SIG-M5 treated with dmso at 0.1 percent for 504 hours (cell line): ENCODE data around the gene SHISA3.
"Not testable (repeated sequence)": the region's sequence is repeated elsewhere in the genome, so short reads cannot be mapped to it uniquely, and the experiment has no call there.

Source experiments
- DNase-seq: peaks from one replicate; lab custom pipeline; 2025; ENCODE audit not compliant: unreplicated experiment; lab: John Stamatoyannopoulos, UW

SHISA3 gene

DNA sequence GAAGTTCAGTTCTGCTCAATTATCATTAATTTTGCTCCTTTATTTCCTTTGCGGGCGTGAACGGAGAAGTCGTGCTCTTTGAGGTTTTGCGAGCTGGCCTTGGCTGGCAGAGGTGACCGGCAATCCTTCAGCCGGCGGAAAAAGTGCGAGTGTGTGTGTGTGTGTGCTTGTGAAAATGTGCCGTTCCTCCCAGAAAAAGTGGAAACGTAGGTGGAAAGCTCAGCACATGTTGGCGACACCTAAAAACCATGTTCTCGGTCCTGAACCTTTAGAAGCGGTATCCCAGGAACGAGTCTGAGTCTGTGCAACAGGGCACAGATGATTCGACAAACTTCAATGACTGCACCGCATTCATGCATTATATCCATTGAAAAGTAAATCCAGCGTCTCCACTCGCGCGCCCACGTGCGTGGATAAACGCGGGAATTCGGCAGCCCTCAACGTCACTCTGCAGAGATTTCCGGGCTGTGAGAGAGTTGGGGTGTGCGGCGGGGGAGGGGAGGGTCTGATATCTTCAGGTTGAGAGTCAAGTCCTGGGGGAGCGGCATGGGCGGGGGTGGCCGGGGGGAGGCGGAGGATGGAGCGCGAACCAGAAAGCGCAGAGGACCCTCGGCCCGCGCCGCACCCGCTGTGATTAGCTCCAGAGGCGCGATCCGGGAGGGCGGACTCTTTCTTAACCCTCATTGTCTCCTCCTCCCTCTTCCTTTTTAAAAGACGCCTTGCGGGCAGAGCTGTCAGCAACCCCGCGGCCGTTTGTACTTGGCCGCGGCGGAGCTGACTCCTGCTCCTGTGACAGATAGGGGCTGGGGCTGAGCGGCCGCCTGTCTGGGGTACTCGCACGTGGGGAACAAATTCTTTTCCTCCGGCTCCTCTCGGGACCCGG is at the start of gene SHISA3:
Gene SHISA3, plus strand, starts transcription at position 737 of the 883 bp plus-strand sequence. CDS start 569 bp downstream, outside the sequence.
- DNase-seq = peak; percentile 26

DNA sequence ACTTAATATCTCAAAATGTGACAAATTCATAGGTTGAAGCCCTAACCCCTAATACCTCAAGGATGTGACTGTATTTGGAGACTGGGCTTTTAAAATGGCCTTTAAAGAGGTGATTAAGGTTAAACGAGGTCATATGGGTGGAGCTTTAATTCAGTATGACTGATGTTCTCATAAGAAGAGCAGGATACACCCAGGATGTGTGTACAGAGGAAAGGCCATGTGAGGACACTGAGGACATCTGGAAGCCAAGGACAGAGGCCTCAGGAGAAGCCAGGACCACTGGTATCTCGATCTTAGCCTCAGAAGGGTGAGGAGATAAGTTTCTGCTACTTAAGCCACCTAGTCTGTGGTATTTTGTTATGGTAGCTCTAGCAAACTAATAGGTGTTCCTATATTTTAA is 49.0 kb upstream of the SHISA3 start:
- no peak for DNase-seq

DNA sequence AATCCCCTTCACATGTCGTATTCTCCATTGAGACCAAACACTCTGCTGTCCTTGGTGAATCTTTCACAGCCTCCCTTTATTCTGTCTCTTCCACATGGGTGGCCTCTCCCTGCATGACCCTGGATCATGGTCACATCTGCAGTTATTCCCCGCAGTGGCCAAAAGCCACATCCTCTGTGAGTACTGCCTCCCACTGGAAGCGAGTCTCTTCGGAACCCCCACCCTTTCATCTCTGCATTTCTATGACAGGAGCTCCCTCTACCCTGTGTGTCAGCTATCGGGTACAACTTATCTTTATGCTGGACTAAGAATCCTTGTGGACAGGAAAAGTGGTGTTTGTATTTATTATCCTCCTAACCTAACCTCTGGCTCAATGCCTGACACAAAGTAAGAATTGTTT is 48.6 kb upstream of the SHISA3 start:
- DNase-seq = no peak

DNA sequence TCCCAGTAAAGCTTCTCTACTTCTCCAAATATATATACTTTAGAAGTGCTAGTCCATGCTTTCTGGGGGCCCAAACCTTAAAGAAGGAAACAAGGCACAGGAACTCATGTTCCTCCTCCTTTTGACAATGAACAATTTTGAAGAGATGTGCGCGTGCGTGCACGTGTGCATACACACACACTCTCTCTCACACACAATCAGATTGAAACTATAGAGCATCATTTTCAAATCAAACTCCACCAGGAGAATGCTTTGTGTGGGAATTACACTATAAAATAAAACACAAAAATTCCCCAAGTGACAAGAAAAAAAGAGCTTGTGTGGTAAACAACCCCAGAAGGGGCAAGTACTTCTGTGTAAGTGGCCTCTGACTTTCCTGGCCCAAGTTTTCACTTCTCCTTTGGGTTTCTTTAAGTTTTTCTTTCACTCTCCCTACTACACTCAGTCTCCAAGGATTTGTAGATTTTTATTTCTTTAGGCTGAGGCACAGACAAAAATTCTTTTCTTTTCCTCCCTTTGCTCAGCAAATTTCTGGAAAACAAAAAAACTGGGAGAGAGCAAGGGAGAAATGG is 46.6 kb upstream of the SHISA3 start:
- no peak for DNase-seq

DNA sequence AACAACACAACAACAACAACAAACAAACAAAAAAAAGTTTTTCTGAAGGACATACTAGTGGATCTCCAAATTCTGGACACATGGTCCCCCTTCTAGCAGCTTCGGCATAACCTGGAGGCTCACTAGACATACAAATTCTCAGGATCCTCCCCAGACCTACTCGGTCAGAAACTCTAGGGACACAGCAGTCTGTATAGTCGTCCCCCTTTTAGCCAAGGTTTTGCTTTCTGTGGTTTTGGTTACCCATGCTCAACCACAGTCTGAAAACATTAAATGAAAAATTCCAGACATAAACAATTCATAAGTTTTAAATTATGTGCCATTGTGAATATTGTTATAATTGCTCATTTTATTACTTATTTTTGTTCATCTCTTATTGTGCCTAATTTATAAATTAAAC is 45.2 kb upstream of the SHISA3 start:
- no peak for DNase-seq

DNA sequence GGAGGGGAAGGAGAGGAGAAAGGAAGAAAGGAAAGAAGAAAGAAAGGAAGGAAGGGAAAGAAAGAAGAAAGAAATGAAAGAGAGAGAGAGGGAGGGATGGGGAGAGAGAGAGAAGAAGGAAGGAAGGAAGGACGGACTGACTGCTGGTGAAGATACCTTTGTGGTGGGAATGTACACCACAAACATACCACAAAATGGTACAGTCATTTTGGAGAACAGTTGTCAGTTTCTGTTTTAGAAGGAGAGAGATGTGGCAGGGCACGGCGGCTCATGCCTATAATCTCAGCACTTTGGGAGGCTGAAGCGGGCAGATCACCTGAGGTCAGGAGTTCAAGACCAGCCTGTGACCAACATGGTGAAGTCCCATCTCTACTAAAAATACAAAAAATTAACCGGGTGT is 40.0 kb upstream of the SHISA3 start:
- DNase-seq = no peak

DNA sequence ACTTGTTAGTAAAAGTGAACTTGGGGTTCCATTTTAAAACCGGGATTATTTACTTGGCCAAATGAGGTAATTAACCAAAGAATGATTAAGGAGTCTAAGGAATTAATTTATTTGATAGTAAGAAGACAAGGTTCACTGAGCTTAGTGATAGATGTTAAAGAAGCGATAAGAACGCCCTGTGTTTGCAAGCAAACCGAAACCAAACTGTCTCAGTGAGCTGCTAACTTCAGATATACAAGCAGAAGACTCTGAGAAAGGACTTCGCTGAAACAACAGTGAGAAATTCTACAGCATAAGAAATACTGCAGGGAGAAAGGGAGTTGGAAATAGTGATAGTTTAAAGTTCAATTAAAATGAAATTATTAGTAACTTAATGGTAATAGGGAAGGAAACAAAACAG is 37.6 kb upstream of the SHISA3 start:
- no peak for DNase-seq

DNA sequence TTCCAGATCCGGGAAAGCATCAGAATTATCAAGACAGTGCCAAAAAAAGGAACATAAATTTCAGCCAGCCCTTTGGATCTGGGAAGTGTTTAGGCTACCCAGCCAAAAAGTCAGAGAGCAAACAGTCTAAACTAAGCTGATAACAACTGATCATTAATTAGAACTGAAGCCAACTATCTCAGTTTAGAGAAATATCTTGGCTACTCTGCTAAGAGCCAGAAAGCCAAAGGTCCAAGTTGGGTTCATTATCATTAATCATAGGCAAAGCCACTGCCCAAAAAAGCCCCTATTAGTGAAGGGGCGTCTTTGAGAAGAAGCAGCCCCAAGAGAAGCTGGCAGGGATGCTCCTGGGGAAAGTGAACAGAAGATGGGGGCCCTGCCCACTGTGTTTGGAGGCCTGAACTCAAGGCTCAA is 37.0 kb upstream of the SHISA3 start:
- DNase-seq = no peak

DNA sequence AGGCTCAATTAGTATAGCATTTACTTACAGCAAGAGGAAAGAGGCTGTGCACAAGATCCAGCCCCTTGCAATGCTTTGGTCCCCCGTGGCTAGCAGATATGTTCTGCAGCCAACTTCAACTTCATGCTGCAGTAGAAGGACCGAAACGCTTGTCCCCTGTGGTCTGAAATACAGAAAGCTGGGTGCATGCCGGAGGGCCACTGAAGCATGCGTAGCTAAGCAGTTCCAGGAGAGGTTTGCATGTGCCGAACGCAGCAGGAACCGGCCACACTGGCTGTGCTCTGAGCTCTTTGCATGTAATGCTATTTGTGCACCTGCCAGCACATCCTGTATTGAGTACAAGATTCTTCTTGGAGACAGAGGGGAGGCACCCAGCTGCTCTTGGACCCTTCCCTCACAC is 35.8 kb upstream of the SHISA3 start:
- DNase-seq = no peak

DNA sequence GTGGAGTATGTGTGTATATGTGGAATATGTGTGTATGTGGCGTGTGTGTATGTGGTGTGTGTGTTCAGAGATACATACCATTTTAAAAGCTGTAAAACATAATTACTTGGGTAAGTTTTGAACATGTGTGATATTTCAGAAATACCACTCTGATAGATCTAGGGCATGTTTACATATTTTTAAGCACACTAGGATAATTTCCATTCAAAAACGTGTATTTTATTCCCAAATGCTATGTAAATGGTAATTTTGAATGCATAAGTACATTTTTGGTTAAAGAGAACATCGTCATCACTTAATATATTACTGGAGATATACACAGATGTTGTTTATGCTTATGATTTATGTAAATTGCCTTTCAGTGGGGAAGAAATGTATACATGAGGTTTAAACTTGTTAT is 34.7 kb upstream of the SHISA3 start:
- DNase-seq = no peak

DNA sequence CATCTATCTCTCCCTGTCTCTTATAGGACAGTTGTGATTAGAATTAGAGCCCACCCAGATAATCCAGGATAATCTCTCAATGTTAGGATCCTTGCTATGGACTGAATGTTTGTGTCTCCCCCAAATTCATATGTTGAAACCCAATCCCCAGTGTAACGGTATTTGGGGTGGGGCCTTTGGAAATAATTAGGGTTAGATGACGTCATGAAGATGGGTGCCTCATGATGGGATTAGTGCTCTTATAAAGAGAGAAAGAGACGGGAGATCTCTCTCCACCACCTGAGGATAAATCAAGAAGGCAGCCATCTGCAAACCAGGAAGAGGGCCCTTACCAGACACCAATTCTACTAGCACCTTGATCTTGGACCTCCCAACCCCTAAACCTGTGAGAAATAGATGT is 33.7 kb upstream of the SHISA3 start:
- DNase-seq = no peak

DNA sequence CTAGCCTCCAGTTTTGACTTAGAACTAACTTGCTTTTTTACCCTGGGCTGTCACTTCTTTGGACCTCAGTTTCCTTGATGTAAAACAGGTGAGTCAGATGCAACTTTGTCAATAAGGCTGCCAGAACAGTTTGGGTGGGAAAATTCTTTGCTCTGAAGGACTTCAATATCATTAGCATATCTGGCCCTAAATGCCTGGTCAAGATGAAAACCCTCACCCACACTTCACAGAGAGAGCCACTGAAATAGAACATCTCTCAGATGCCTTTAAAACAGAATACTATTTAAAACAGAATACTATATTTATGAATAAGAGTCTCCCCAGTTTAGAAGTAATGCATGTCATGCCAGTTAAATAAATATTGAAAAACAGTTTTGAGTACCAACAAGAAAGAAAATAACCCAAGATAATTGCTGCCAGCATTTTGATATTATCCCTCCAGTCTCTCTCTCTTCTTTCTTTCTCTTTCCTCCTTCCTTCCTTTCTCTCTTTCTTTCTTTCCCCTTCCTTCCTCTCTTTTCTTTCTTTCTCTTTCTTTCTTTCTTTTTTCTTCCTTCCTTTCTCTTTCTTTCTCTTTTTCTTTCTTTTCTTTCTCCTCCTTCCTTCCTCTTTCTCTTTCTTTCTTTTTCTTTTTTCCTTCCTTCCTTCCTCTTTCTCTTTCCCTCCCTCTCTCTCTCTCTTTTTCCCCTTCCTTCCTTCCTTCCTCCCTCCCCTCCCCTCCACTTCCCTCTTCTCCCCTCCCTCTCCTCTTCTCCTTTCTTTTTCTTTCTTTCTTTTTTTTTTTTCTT is 32.8 kb upstream of the SHISA3 start:
- no peak for DNase-seq

DNA sequence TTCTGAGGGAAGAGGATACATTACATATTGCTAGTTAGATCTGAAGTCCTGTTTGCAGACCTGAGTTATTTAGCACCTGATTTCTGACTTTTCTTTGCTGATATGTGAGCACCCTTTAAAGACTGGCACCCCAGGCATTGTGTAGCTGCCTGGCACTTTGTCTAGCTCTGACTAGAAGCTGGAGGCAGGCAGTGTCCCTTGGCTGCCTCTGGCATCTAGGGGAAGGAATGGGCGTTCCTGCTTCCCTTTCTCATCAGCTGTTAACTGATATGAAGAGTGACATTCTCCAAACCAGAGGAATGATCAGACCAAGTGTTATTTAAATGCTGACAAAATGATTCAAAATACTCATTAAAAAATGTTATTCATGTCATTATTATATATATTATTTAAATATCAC is 30.3 kb upstream of the SHISA3 start:
- DNase-seq = no peak

DNA sequence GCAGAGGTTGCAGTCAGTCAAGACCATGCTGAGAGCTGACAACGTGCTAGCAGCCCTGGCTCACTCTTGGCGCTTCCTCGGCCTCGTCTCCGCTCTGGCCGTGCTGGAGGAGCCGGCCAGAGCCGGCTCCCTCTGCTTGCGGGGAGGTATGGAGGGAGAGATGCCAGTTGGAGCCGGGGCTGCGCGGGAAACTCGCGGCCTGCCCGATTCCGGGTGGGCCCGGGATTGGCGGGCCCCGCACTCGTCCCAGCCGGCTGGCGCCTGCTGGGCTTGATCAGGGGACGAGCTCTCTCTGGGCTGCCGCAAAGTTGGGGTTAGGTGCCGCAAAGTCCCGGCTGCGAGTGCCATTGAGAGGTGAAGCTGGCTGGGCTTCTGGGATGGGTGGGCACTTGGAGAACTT is 27.8 kb upstream of the SHISA3 start:
- no peak for DNase-seq

DNA sequence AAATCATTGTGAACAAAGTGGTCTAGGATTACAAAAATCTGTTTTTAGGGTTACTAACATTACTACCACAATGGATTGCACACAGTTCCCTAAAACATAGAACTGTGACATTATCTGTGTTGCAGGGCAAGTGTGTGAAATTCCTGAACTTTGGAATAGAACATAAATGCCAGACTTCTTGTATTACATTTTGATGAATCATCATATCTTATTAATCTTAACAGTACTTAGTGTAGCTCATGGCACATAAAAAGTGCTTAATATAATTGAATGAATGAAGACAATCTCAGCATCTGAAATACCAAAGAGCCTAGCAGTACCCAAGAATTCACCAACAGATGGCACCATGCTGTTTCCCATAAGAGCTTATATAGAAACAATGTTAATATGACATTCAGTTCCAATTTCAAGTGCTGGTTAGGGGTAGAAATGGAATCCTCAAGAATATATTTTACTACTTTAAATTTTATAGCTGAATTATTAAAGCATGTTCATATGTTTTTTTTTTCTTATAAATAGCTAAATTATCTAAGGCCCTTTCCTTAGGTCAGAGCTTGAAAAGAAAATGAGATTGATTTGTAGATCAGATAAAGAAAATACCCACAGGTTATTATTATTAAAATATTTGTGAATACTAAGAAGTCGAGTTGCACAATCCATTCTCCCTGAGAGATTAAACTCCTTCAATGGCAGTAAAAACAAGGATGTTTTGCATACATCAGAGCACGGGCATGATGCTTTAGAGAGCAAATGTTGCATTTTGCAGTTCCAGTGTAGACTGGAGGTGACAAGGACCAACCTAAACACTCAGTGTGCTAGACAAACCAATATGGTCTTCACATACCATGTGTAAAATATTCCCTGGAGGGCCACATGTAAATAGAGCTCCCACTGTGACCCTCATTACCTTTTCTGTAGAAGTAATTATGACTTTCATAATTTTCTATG is 25.7 kb upstream of the SHISA3 start:
- peak; percentile 23 for DNase-seq

DNA sequence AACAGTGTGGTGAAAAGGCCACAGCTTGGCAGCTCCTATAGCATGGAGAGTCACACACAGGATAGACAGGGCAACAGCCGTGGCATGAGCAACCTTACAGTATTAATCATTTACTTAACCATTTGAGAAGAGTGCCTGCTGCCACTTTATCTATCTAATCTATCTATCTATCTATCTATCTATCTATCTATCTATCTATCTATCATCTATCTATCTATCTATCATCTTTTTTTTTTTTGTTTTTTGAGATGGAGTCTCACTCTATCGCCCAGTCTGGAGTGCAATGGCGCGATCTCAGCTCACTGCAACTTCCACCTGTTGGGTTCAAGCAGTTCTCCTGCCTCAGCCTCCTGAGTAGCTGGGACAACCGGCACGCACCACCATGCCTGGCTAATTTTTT is 25.0 kb upstream of the SHISA3 start:
- DNase-seq = not testable (repeated sequence)

DNA sequence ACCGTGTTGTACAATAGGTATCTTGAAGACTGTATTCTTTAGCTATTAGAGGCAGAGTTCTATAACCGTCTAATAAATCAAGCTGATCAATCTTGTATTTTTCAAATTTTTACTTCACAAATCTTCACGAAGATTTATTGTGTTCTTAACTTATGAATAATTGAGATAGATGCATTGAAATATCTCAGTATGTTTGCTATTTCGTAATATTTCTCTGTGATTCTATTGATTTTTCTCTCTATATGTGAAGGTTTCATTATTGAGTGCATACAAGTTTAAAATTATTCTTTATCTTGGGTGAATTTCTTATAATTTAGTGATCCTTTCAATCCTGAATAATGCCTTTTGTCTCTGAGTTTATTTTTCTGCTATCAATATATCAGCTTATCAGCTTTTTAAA is 19.8 kb upstream of the SHISA3 start:
- no peak for DNase-seq

DNA sequence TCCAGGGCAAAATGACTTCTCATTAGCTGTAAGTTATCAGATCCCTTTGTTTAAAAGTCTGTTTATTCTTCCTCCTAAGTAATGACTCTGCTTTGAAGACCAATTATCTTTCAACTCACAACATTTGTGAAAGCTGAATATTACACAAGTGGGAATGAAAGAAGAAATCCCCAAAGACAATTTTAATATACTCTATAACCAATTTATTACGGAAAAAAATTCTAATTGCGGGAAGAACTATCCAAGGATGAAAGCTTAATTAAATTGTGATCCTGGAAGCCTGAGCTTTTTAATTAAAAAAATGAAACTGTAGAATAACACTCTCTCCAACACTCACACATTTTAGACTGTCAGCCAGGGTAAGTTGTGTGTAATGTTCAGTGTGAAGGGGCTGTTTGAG is 15.6 kb upstream of the SHISA3 start:
- DNase-seq = no peak

DNA sequence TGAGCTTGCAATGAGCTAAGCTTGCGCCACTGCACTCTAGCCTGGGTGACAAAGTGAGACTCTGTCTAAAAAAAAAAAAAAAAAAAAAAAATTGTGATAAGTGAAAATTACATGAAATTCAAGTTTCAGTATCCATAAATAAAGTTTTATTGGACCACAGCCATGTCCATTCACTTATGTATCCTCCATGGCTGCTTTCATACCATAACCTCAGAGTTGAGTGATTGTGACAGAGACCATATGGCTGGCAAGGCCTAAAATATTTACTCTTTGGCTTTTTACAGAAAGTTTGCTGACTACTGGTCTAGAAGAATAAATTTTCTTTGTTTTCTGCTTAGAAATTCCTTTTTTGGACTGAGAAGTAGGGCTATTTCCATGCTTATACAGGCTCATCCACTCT is 11.8 kb upstream of the SHISA3 start:
- DNase-seq = no peak

DNA sequence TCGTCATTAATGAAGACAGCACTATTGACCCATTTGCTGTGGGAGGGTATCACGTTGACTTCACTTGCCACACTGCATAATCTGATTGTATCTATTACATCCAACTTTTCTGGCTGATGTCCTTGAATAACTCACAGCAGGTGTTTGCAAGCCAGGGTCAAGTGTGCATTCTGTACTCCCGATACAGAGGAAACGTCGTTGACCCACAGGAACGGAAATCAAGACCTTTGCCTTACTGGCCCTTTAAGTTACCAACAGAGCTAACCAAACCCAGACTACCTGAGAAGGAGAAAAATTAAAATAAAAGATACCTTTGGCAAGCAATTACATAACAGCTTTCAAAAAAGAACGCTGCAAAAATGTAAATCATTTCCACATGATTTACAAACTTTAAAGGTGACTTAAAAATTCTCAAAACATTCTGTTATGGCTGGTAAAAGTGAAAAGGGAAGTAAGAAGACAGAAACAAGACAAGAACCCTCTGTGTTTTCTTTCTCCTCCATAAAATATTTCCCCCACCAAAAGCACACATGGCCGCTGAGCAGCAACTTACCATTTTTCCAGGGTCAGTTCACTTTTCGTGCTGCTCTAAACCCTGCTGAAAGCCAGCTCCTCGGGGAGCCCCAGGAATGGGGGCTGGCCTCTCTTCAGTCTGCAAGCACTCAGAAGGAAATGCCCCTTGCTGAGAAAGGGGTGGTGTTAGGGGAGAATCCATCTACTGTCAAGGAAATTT is 6.5 kb upstream of the SHISA3 start:
- DNase-seq = no peak
